ENCODE measurements around the gene RALY. TPM values are rescaled to one million over a fixed set of nuclear protein-coding genes. Genes with fewer than 3 reads are reported as not detected.

The RALY gene
- polyA plus RNA-seq, 1 donor from 2014 or later = 221 TPM

DNA sequence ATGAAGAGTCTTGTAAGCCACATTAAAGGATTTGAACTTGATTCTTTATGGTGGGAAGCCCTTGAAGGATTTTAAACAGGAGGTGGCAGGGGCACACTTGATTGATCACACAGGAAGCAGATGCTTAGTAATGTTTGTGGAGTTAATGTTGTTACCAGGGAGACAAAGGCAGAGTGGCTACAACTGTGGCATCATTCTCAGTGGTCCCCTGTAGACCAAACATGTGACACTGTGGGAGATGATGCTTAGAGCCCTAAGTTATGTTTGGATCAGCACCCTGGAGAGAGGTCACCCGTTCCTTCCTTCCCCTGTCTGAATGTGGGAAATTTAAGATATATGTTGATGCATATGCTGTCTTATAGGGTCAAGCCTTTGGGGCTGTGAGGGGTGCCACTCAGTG is 65.1 kb downstream of the RALY start:
- Histone ChIP-seq H3K4me2 (ENCODE audit: low read length) (no peak overlapping the region), H3K4me3 (ENCODE audit: low read length) (no peak overlapping the region), H3K9ac (ENCODE audit: low read length) (no peak overlapping the region), H3K27me3 (ENCODE audit: insufficient read depth, low read depth, low read length) (no peaks in the 10 kb centered on the region), H3K9me2 (ENCODE audit: insufficient read depth, low read length) (no peaks in the 10 kb centered on the region), H3K36me3 (ENCODE audit: insufficient read depth, low read length) (no peaks in the 10 kb centered on the region), H3F3A (ENCODE audit: insufficient read depth, low read length, poor library complexity, severe bottlenecking) (no peaks in the 10 kb centered on the region), H4K20me1 (ENCODE audit: insufficient read depth) (no peaks in the 10 kb centered on the region), H2AFZ (ENCODE audit: low read depth, low read length) (no peak overlapping the region), H3K79me2 (replicated peaks; ENCODE audit: insufficient read depth, low read length) (no peaks in the 10 kb centered on the region), H3K27ac (ENCODE audit: low read length) (no peak overlapping the region), H3K9me3 (ENCODE audit: low read length) (no peaks in the 10 kb centered on the region)
- TF ChIP-seq SMC3 (conservative IDR thresholded peaks at IDR 0.05; ENCODE audit: poor library complexity) (no peak), EZH2 (IDR thresholded peaks at IDR 0.05; ENCODE audit: borderline replicate concordance, insufficient read depth, low read length, poor library complexity, severe bottlenecking) (no peak), POLR2AphosphoS5 (IDR thresholded peaks at IDR 0.05) (no peak), EP300 (conservative IDR thresholded peaks at IDR 0.05; ENCODE audit: poor library complexity, severe bottlenecking) (no peak), MXI1 (conservative IDR thresholded peaks at IDR 0.05; ENCODE audit: poor library complexity, severe bottlenecking) (no peak), RAD21 (conservative IDR thresholded peaks at IDR 0.05) (no peak), TAF1 (IDR thresholded peaks at IDR 0.05; ENCODE audit: low read depth) (no peak)
- TF ChIP-seq, protein P1, sequence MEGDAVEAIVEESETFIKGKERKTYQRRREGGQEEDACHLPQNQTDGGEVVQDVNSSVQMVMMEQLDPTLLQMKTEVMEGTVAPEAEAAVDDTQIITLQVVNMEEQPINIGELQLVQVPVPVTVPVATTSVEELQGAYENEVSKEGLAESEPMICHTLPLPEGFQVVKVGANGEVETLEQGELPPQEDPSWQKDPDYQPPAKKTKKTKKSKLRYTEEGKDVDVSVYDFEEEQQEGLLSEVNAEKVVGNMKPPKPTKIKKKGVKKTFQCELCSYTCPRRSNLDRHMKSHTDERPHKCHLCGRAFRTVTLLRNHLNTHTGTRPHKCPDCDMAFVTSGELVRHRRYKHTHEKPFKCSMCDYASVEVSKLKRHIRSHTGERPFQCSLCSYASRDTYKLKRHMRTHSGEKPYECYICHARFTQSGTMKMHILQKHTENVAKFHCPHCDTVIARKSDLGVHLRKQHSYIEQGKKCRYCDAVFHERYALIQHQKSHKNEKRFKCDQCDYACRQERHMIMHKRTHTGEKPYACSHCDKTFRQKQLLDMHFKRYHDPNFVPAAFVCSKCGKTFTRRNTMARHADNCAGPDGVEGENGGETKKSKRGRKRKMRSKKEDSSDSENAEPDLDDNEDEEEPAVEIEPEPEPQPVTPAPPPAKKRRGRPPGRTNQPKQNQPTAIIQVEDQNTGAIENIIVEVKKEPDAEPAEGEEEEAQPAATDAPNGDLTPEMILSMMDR (IDR thresholded peaks at IDR 0.05; ENCODE audit: poor library complexity, severe bottlenecking) = no peak
- TF ChIP-seq, protein P2, sequence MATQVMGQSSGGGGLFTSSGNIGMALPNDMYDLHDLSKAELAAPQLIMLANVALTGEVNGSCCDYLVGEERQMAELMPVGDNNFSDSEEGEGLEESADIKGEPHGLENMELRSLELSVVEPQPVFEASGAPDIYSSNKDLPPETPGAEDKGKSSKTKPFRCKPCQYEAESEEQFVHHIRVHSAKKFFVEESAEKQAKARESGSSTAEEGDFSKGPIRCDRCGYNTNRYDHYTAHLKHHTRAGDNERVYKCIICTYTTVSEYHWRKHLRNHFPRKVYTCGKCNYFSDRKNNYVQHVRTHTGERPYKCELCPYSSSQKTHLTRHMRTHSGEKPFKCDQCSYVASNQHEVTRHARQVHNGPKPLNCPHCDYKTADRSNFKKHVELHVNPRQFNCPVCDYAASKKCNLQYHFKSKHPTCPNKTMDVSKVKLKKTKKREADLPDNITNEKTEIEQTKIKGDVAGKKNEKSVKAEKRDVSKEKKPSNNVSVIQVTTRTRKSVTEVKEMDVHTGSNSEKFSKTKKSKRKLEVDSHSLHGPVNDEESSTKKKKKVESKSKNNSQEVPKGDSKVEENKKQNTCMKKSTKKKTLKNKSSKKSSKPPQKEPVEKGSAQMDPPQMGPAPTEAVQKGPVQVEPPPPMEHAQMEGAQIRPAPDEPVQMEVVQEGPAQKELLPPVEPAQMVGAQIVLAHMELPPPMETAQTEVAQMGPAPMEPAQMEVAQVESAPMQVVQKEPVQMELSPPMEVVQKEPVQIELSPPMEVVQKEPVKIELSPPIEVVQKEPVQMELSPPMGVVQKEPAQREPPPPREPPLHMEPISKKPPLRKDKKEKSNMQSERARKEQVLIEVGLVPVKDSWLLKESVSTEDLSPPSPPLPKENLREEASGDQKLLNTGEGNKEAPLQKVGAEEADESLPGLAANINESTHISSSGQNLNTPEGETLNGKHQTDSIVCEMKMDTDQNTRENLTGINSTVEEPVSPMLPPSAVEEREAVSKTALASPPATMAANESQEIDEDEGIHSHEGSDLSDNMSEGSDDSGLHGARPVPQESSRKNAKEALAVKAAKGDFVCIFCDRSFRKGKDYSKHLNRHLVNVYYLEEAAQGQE (IDR thresholded peaks at IDR 0.05; ENCODE audit: borderline replicate concordance) = no peak

DNA sequence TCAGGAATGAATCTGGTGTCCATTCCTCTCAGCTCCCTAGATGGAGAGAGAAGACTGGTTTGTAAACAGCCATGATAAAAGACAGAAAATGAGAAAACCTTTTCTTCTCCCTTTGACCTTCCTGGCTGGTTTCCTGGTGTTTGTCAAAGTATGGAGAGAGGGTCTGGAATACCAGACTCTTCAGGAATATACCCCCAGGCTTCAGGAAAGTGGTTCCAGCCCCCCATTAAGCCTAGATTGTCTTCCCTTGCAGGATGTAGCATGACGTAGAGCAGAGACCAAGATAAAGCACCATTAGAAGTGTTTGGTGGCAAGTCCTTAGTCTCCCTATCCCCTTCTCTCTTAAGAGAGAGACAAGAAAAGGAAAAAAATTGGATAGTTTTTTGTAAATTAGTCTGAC is 67.3 kb downstream of the RALY start:
- H3K36me3 ChIP-seq (ENCODE audit: insufficient read depth, low read length) = no peaks in the 10 kb centered on the region
- H3K27ac ChIP-seq (ENCODE audit: low read length) = no peak overlapping the region
- H3K79me2 ChIP-seq (replicated peaks; ENCODE audit: insufficient read depth, low read length) = no peaks in the 10 kb centered on the region
- H3F3A ChIP-seq (ENCODE audit: insufficient read depth, low read length, poor library complexity, severe bottlenecking) = no peaks in the 10 kb centered on the region
- no peak overlapping the region for H3K4me2 ChIP-seq (ENCODE audit: low read length)
- no peak overlapping the region for H3K9ac ChIP-seq (ENCODE audit: low read length)
- no peak overlapping the region for H2AFZ ChIP-seq (ENCODE audit: low read depth, low read length)
- H3K9me2 ChIP-seq (ENCODE audit: insufficient read depth, low read length) = no peaks in the 10 kb centered on the region
- TF ChIP-seq EP300 (conservative IDR thresholded peaks at IDR 0.05; ENCODE audit: poor library complexity, severe bottlenecking) (no peak), MXI1 (conservative IDR thresholded peaks at IDR 0.05; ENCODE audit: poor library complexity, severe bottlenecking) (no peak), POLR2AphosphoS5 (IDR thresholded peaks at IDR 0.05) (no peak), TAF1 (IDR thresholded peaks at IDR 0.05; ENCODE audit: low read depth) (no peak), RAD21 (conservative IDR thresholded peaks at IDR 0.05) (no peak), EZH2 (IDR thresholded peaks at IDR 0.05; ENCODE audit: borderline replicate concordance, insufficient read depth, low read length, poor library complexity, severe bottlenecking) (no peak), SMC3 (conservative IDR thresholded peaks at IDR 0.05; ENCODE audit: poor library complexity) (no peak)
- TF ChIP-seq, protein P1 (IDR thresholded peaks at IDR 0.05; ENCODE audit: poor library complexity, severe bottlenecking) = no peak
- TF ChIP-seq, protein P2 (IDR thresholded peaks at IDR 0.05; ENCODE audit: borderline replicate concordance) = no peak
- H3K4me3 ChIP-seq (ENCODE audit: low read length) = no peak overlapping the region
- no peaks in the 10 kb centered on the region for H3K27me3 ChIP-seq (ENCODE audit: insufficient read depth, low read depth, low read length)
- H4K20me1 ChIP-seq (ENCODE audit: insufficient read depth) = no peaks in the 10 kb centered on the region
- H3K9me3 ChIP-seq (ENCODE audit: low read length) = no peaks in the 10 kb centered on the region
